Coronary artery (tissue), 2 donors: ENCODE measurements around the gene IFNGR2.
"Not testable (repeated sequence)": the region's sequence is repeated elsewhere in the genome, so short reads cannot be mapped to it uniquely, and the experiment has no call there.

Experiments
- DNase-seq: peaks from one replicate; pipeline ENCODE4 v3.0.0-alpha.2; 2017; ENCODE audit warnings: low spot score
- H3K27ac ChIP-seq, 2 donors: fragments of 200-600 bp; sonication (generic); one replicate each; pipeline ENCODE4 v1.5.1; 2016 to 2019
- H3K4me3 ChIP-seq: fragments of 200-600 bp; sonication (generic); 2 replicates; pipeline ENCODE4 v1.5.1; 2016; ENCODE audit warnings: mild to moderate bottlenecking, moderate library complexity
- CTCF ChIP-seq: fragments of 200-600 bp; sonication (generic); IDR thresholded peaks from one replicate; pipeline ENCODE4 v1.5.1; 2019; ENCODE audit warnings: antibody characterized with exemption

Gene IFNGR2

DNA sequence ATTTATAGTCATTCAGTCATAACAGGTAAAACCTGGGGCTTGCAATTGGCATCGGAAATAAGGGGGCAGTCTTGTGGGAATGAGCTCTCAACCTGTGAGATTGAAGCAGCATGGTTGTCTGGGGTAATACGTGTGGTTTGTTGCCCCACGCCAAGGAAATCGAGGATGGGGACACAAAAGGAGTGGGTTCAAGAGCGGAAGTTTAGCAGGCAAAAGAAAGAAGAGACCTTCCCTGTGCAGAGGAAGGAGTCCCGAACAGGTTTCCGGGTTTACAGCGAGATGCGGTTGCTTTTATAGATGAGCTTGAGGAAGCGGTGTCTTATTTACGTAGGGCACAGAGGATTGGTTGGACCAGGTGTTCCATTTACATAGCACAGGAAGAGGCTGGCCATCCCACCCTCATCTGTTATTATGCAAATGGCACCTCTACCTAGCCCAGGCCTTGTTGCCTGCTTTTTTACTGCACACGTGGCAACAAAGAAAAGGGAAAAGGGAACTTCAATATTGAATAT, 41.1 kb upstream of the IFNGR2 start:
- TF ChIP-seq CTCF: no peak
- no peak overlapping the region for H3K4me3 ChIP-seq
- DNase-seq: no peak
- H3K27ac ChIP-seq: no peak overlapping the region

- H3K27ac ChIP-seq, DNase-seq, H3K4me3 ChIP-seq: not testable (repeated sequence)
These were observed 39.2 kb upstream of the IFNGR2 start for GRCh38 chr21:33363911-33364609.

DNA sequence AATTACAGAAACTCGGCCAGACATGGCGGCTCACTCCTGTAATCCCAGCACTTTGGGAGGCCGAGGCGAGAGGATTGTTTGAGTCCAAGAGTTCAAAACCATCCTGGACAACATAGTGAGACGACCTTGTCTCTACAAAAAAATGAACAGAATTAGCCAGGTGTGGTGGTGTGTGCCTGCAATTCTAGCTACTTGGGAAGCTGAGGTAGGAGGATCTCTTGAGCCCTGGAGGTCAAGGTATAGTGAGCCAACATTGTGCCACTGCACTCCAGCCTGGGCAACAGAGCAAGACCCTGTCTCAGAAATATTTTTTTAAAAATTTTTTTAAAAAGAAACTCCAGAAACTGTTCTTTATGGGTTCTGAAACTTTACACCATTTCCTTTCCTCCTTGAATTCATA, 38.4 kb upstream of the IFNGR2 start:
- DNase-seq: no peak
- no peak for TF ChIP-seq CTCF
- Histone ChIP-seq H3K4me3 (no peak overlapping the region), H3K27ac (no peak overlapping the region)

- no peak for DNase-seq
These were observed 35.8 kb upstream of the IFNGR2 start for GRCh38 chr21:33367309-33367973.

DNA sequence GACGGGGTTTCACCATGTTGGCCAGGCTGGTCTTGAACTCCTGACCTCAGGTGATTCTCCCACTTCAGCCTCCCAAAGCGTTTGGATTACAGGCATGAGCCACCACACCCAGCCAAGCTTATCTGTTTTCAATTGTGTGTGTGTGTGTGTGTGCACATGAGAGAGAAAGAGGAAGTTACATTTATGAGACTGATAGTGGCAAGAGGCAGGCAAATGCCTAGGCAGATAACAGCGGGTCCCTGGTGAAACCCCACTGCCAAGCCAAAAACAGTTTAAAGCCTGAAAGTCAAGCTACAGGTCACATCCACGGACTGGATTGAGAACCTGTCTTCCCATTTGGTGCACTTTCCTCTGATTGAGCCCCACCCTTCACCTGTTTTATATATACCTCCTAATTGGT, 35.1 kb upstream of the IFNGR2 start:
- no peak overlapping the region for H3K27ac ChIP-seq
- no peak for TF ChIP-seq CTCF
- H3K4me3 ChIP-seq: no peak overlapping the region
- DNase-seq: no peak

More at GRCh38 chr21:33367309-33367973, 35.8 kb upstream of the IFNGR2 start:
- Histone ChIP-seq H3K4me3 (no peak overlapping the region), H3K27ac (no peak overlapping the region)
- no peak for TF ChIP-seq CTCF

DNA sequence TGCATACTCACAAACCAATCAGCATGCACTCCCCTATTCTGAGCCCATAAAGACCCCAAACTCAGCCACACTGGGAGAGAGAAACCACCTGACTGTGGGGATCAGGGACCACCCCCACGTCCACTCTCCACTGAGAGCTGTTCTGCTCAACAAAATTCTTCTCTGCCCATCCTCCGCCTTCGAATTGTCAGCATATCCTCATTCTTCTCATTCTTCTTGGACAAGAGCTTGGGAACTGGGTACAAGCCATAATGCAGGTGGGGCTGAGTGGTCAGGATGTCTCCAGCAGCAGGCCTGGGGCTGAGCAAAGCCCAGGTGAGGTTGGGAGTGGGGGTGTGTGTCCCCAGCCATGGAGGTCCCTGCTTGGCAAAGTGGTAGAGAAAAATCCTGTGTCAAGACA, 34.6 kb upstream of the IFNGR2 start:
- Histone ChIP-seq H3K27ac (no peak overlapping the region), H3K4me3 (no peak overlapping the region)
- DNase-seq: no peak
- TF ChIP-seq CTCF: no peak

DNA sequence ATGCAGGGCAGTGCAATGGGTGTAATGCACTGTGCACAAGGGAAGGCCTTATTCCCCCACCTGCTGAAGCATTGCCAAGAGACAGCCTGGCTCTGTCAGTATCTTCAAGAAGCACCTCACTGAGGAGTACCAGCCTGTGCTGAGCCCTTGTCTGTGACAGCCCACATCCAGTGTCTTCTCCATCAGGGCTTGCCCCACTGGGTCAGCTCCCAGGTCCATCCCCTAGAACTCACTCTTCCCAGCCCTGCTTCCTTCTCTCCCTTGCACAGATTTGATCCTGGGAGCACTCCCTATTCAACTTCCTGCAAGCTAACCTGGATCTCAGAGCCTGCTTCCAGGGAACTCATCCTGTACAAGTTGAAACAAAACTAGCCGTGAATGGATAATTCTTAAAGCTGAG, 33.6 kb upstream of the IFNGR2 start:
- DNase-seq: no peak
- Histone ChIP-seq H3K4me3 (no peak overlapping the region), H3K27ac (no peak overlapping the region)
- no peak for TF ChIP-seq CTCF
